NK-92 (cell line): ENCODE data around the gene PTPRC.

Experiments
- DNase-seq: peaks from one replicate; lab custom pipeline; 2025; ENCODE audit not compliant: unreplicated experiment; lab: John Stamatoyannopoulos, UW

PTPRC gene

DNA sequence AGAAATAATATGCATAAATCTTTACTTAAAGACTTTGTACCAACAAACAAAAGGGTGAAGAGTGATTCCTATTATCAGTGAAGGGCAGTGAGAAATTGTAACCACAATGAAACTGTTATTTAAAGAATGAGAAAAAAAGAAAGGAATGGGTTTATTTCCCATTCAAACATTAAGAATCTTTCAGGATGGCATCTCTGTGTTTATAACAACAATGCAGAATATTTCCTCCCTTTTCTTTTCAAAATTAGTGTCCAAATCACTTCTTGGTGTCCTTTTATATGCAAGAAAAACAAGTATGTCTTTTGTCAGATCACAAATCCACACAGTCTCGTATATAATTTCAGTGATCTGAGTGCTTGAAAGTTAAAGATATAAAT is 61.2 kb downstream of the PTPRC start:
- DNase-seq, result no peak

DNA sequence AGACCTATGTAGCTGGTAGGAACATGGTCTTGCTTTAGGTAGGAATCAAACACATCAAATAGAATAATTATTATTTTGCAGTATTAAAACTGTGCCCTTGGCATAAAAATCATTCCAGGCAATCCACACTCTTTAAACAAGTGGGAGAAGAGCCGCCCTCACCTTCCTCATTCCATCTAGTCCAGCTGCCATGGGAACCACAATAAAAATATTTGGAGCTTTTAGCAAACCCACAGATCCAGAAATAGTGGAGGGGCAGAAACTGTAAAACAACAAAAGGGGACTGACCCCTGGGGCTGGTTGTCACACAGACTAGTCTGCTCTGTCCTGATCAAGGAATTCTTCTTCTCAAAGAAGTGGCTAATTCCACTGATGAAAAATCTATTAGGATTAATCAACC is 61.6 kb downstream of the PTPRC start:
- no peak for DNase-seq

GRCh38 chr1:198701250-198701649 is 62.4 kb downstream of the PTPRC start:
- DNase-seq, result no peak

DNA sequence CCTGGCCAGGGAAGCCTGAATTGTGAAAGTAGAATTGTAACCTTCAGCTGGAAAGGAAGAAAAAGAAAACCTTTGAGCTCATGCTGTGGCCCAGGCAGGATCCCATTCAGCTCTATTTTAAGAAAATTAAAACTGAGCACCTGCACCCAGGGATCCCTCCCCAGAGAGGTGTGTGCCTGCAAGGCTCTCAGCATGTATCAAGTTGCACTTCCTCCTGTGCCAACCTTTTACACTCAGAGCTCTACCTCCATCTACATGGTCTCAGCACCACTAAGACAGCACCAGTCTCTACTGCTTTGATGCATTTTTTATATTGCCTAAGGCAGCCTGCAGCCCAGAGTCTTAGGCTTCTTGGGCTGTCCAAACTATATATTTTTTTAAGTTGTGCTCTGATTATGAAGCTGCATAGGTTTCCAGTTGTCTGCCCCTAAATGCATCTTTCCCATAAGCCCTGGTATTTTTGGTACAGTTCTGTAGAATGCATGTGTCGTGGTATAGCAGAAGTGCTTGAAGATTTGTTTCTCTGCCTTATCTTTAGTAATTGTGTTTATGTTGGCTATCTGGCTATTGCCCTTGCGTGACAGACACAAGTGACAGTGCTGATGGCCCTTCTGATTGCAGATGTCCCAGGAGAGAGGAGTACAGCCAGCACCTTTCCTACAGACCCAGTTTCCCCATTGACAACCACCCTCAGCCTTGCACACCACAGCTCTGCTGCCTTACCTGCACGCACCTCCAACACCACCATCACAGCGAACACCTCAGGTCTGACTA is 63.1 kb downstream of the PTPRC start:
- DNase-seq, result no peak

DNA sequence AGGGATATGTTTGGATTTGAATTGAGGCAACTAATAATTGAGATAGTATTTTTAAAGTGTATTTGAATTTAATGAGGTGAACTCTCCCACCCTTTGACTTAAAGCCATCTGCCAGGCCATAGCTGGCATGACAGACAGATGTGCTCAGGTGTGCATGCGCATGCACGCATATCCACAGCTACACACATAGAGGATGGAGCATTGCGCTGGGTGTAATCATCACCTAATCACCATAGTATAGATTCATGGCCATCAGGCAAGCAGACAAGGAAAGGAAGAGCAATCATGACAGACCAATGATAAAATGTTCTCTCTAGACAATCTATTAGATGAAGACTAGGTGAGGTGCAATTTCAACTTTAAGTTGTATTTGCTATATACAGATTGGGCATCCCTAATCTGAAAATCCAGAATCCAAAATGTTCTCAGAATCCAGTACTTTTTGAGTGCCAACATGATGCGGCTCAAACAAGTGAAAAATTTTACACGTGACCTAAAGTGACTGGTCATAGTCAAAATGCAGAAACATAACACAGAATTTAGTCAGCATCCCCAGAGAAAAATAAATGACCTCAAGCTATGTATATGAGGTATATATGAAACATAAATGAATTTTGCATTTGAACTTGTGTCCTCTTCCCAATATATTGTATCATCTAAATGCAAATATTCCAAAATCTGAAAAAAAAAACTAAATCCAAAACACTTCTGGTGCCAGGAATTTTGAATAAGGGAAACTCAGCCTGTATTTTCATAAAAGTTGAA is 70.1 kb downstream of the PTPRC start:
- DNase-seq, result no peak

GRCh38 chr1:198711837-198712236 is 73.0 kb downstream of the PTPRC start:
- DNase-seq, result no peak

DNA sequence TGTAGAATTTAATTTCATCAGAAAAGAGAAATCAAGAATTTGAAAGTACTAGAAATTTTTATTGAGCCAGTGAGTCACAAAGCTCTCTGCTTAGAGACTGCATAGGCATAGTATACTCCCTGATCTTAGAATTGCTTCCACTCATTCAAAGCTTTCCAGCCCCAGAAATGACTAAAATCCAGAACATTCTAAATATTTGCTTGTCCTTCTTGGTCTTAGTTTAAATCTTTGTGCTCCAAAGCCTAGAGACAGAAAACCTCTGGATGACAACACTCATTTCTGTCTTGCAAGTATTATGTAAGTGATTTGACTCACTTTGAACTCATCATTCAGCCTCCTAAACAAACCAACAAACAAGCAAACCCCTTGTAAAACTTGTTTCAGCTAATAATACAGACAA is 74.2 kb downstream of the PTPRC start:
- no peak for DNase-seq

DNA sequence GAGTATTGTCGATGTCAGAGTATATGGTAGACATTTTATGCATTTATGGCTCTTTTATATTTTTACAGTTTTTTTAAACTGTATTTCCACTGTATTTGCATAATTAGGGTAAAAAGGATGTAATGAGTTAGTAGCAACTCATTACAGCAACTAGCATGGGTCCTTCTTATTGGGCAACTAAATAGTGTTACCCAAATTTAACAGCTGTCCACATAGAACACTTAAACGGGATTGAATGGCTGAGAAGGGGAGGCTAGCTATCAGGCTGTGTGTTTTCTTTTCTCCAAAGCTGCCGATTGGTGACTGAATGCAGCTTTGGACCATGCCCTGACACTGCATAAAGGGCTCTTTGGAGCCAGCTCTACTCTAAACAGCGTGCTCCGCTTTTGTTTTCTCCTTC is 75.4 kb downstream of the PTPRC start:
- DNase-seq, result no peak

DNA sequence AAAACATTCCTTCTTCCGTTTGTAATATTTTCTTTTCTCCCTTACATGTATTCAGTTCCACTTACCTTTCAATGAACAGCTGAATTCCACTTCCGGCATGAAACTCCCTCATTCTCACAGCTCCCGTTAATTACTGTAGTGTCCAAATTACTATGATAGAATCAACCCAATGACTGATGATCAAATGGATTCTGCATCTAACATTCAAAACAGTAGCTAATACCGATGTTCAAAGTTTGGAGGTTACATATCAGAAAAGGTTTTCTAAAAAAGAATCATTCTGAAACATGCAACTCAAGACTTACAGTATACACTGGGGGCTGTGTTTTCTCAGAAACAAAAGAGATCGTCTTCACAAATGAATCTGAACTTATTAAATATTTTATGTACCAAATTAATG is 77.2 kb downstream of the PTPRC start:
- DNase-seq, result no peak

GRCh38 chr1:198717510-198717909 is 78.7 kb downstream of the PTPRC start:
- no peak for DNase-seq

- no peak for DNase-seq
Observed at GRCh38 chr1:198723127-198723526, 84.3 kb downstream of the PTPRC start.

DNA sequence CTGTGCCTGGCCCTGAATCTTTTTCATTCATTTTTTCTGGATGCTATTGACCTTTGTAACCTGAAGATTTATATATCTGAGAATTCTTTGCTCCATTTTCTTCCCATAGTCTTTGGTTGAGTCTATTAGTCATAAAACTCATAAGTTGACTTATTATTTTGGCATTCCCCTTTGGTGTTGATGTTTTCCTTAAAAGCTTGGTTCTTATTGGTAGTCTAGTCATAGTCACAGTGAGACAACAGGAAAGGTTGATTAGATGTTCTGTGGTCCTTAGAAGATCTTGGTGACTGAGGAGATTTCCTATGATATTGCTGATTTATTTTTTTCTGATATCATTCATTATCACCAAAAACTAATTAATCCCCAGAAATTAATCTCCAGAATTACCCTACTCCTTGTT is 86.2 kb downstream of the PTPRC start:
- DNase-seq, result no peak

DNA sequence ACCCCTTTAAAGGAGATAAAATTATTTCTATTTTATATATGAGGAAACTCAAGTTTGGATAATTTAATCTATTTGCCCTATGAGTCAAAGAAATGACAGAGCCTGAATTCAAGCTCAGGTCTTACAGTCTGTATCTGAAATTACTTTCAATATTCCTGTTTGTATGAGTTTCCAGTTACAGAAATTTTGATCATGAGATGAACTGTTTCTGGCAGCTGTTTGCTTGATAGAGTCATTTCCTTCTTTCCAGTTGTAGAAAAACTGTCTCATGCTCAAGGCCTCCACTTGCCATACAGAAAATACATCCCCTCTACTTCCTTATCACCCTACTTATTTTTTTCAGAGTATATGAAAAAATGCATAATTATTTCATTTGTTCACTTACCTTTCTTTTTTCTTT is 87.6 kb downstream of the PTPRC start:
- no peak for DNase-seq

- DNase-seq, result no peak
Observed at GRCh38 chr1:198729195-198729863, 90.5 kb downstream of the PTPRC start.

DNA sequence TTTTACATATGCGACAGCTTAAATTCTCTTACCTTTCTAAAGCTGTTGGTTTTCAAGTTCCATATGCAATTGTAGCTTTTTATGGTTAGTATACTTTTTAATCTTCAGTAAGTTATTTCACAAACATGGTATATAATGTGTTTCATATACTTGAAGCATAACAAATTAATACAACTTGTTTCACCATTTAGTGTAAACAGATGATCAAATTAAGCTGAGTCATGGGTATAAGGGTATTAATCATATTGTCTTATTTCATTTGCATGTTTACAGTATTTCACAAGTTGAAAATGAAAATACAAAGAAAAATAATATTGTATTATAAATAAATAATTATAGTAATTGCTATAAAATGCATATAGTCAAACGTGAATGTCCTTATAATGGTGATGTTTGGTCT is 92.1 kb downstream of the PTPRC start:
- no peak for DNase-seq

DNA sequence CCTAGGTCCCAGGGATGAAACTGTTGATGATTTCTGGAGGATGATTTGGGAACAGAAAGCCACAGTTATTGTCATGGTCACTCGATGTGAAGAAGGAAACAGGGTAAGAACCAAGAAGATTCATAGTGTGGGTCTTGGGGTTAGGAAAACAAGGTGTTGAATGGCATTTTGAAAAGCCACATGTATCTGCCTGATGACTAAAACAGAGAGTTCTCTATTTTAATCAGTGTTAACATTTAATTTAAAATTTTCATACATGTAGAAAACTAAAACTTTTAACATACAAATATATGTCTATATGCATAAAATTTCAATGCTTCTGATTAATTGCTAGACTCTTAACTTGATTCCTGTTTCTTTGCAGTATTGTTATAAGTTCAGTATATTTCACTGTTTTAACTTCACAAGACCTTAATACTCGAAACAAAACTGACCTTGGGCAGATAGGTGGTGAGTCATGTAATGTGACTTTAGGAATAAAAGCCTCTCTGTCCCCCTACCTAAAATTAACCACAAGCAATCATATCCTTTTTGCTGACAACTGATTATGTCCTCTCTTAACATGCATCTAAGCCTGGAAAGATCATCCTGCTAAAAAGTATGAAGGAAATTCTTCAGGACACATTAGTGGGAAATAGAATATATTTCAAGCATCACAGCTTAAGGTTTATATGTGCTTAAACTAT is 95.6 kb downstream of the PTPRC start:
- DNase-seq, result no peak

- DNase-seq, result no peak
Observed at GRCh38 chr1:198741744-198742143, 102.9 kb downstream of the PTPRC start.

GRCh38 chr1:198747127-198747526 is 108.3 kb downstream of the PTPRC start:
- DNase-seq, result no peak

DNA sequence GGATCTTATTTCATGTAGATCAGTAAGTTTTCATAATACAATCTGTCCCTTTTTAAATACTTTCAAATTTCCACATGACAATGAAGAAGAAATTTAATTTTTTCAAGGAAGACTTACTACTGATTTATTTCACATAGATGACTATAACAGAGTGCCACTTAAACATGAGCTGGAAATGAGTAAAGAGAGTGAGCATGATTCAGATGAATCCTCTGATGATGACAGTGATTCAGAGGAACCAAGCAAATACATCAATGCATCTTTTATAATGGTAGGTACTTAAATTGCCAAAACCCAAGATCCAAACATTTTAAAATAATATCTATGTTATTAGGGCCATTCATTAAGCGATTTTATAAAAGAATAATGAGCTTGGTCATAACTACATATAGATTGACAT is 110.4 kb downstream of the PTPRC start:
- DNase-seq, result no peak

DNA sequence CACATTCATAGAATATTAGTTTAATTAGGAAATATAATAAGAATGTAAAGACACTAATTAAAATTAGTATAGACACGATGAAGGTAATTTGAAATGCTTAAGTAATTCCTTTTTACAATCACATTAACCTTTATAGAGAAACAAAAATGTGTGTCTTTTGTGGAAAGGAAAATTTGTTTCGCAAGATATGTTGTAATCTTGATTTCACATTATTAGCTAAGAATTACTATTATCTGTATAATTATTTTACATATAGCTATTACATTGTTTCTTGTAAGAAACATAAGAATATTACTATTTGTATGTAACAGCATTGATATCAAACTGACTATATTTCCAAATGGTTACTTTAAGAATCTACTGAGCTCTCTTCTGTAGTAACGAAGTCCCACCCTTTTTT is 111.2 kb downstream of the PTPRC start:
- DNase-seq, result no peak

DNA sequence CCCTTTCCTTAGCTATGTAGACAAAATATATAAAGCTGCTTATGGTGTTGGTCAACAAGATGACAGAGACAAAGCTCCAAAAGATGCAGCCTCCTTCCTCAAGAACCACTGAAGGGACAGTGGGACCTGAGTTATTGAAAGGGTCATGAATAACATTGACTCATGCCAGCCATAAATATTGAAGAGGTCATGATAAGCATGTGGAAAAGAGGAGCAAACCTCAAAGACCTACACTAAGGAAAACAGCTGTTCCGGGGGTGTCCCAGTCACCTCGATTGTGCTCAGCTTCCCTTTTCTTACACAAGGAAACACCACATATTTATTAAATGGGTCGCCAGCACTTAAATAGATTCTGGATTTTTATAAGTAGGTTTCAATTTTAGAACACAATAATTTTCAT is 112.9 kb downstream of the PTPRC start:
- DNase-seq, result no peak

- no peak for DNase-seq
Observed at GRCh38 chr1:198754670-198755069, 115.8 kb downstream of the PTPRC start.
